ENCODE data around the gene PAK1IP1.

- TF ChIP-seq CTCF (IDR thresholded peaks at IDR 0.05; ENCODE audit: low read length) (no peak), EZH2 (IDR thresholded peaks at IDR 0.05; ENCODE audit: borderline replicate concordance, low read length) (no peak)
Measured at GRCh38 chr6:10655508-10656055, 39.2 kb upstream of the PAK1IP1 start.

All from OCI-LY1 (cell line).